Tibial artery (tissue), 4 donors: Measurements from ENCODE around the gene PHTF2.
A peak's percentile ranks its signal among the peaks of the same experiment; 100 is the strongest.

ENCODE experiments used
- DNase-seq, 2 donors: peaks; one replicate each; pipeline ENCODE4 v3.0.0-alpha.2; 2019
- H3K27ac ChIP-seq, 2 donors: fragments of 200-600 bp; sonication (generic) in 1 of 2; 1 replicate in 1 of 2; 2 replicates in 1 of 2; pipeline ENCODE4 v1.5.1; 2018 to 2019; ENCODE audit warnings: mild to moderate bottlenecking in 1 of 2
- H3K27me3 ChIP-seq, 2 donors: fragments of 200-600 bp; sonication (generic) in 1 of 2; one replicate each; pipeline versions ENCODE4 v1.5.1 to v1.6.0; 2016 to 2019
- H3K36me3 ChIP-seq, 3 donors: fragments of 200-600 bp; sonication (generic) in 2 of 3; one replicate each; pipeline ENCODE4 v1.5.1; 2016 to 2019; ENCODE audit warnings: mild to moderate bottlenecking in 2 of 3
- H3K4me1 ChIP-seq, 4 donors: fragments of 200-600 bp; sonication (generic) in 2 of 4; 1 replicate in 3 of 4; 2 replicates in 1 of 4; pipeline ENCODE4 v1.5.1; 2016 to 2019
- H3K4me3 ChIP-seq, 2 donors: fragments of 200-600 bp; sonication (generic) in 1 of 2; 1 replicate in 1 of 2; 2 replicates in 1 of 2; pipeline ENCODE4 v1.5.1; 2018 to 2019; ENCODE audit warnings: mild to moderate bottlenecking in 2 of 2
- H3K9me3 ChIP-seq, 3 donors: fragments of 200-600 bp; sonication (generic) in 1 of 3; one replicate each; pipeline ENCODE4 v1.5.1; 2016 to 2019
- CTCF ChIP-seq, 2 experiments: fragments of 200-600 bp in 1 of 2; fragments of 450-650 bp in 1 of 2; IDR thresholded peaks; one replicate each; pipeline ENCODE4 v1.5.1; 2017 to 2019; ENCODE audit warnings: antibody characterized with exemption in 2 of 2, mild to moderate bottlenecking in 1 of 2, moderate library complexity in 1 of 2
- intact Hi-C: fragments of 100-400 bp; cut with DNase I; formaldehyde crosslinking; loops from one replicate; pipeline ENCODE4 v1.15.0; 2023; ENCODE audit warnings: low total_unique reads

Gene PHTF2

DNA sequence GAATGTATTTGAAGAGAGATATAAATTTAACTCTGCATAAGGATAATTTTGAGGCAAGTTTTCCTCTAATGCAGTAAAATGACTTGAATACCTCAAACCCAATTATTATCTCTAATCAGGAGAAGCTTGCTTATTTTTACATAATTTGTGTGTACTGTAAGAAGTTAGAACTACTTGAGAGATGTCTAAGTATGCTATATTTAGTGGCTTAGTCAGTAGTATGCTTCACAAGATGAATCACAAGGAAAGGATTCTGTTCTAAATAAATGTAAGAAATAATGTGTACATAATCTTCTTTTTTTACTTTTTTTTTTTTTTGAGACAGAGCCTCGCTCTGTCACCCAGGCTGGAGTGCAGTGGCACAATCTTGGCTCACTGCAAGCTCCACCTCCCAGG is 13.7 kb downstream of the PHTF2 start:
- intact Hi-C loops, result no loop called here
- no peak for DNase-seq

DNA sequence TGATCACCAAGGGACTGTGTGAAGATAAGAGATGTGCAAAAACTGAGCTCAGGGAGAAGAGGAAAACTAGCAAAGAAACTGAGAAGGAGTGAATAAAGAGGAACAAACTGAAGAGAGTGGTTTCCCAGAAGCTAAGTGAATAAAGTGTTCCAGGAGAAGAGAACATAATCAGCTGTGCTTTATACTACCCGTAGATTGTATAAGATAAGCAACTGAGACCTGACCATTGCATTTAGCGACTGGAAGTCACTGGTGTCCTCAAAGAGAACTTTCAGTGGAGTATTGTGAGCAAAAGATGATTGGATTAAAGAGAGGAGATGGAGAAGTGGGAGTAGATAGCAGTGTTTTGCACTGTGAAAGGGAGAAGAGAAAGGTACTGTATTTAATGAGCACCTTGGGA is 14.6 kb downstream of the PHTF2 start:
- DNase-seq, result no peak
- no peak for TF ChIP-seq CTCF (IDR thresholded peaks at IDR 0.05)
- H3K27me3 ChIP-seq, result no peaks in the 10 kb centered on the region
- H3K4me1 ChIP-seq, result peaks cover 0 to 20% (median 0%) of the 10 kb centered on the region in 4 donors
- intact Hi-C loops, result no loop called here
- peaks cover 0 to 14% (median 0%) of the 10 kb centered on the region in 3 donors for H3K9me3 ChIP-seq
- no peak overlapping the region for H3K4me3 ChIP-seq
- H3K36me3 ChIP-seq, result peaks cover 8 to 12% (median 10%) of the 10 kb centered on the region in 3 donors
- no peak overlapping the region for H3K27ac ChIP-seq

More for the DNA sequence above, 13.7 kb downstream of the PHTF2 start:
- H3K36me3 ChIP-seq, result peaks cover 4 to 14% (median 10%) of the 10 kb centered on the region in 3 donors
- H3K4me3 ChIP-seq, result no peak overlapping the region
- peak overlapping the region in 1 of 2 donors; percentile 26 for H3K27ac ChIP-seq
- no peak for TF ChIP-seq CTCF (IDR thresholded peaks at IDR 0.05)
- peaks cover 0 to 20% (median 0%) of the 10 kb centered on the region in 4 donors for H3K4me1 ChIP-seq
- H3K9me3 ChIP-seq, result peaks cover 0 to 18% (median 0%) of the 10 kb centered on the region in 3 donors
- H3K27me3 ChIP-seq, result no peaks in the 10 kb centered on the region

GRCh38 chr7:77819021-77819420 is 20.4 kb downstream of the PHTF2 start:
- Histone ChIP-seq H3K4me3 (no peak overlapping the region), H3K27me3 (no peaks in the 10 kb centered on the region), H3K27ac (no peak overlapping the region), H3K9me3 (peaks cover 0 to 36% (median 18%) of the 10 kb centered on the region in 3 donors), H3K4me1 (peaks cover 0 to 6% (median 0%) of the 10 kb centered on the region in 4 donors), H3K36me3 (peaks cover 10 to 23% (median 19%) of the 10 kb centered on the region in 3 donors)
- DNase-seq, result no peak
- TF ChIP-seq CTCF (IDR thresholded peaks at IDR 0.05), result no peak
- intact Hi-C loops, result no loop called here

DNA sequence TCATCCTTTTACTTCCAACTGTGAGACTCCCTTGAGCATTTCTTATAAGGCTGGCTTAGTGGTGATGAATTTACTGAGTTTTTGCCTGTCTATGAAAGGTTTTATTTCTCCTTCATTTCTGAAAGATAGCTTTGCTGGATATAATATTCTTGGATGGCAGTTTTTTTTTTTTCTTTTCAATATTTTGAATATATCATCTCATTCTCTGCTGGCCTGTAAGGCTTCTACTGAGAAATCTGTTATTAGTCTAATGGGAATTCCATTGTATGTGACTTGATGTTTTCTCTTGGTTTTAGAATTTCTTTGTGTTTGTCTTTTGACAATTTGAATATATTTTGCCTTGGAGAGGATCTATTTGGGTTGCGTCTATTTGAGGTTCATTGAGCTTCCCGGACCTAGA is 22.4 kb downstream of the PHTF2 start:
- H3K27me3 ChIP-seq, result no peaks in the 10 kb centered on the region
- intact Hi-C loops, result no loop called here
- H3K36me3 ChIP-seq, result peaks cover 10 to 23% (median 19%) of the 10 kb centered on the region in 3 donors
- H3K9me3 ChIP-seq, result peaks cover 0 to 36% (median 22%) of the 10 kb centered on the region in 3 donors
- DNase-seq, result no peak
- H3K4me3 ChIP-seq, result no peak overlapping the region
- H3K4me1 ChIP-seq, result peaks cover 0 to 5% (median 0%) of the 10 kb centered on the region in 4 donors
- TF ChIP-seq CTCF (IDR thresholded peaks at IDR 0.05), result no peak
- no peak overlapping the region for H3K27ac ChIP-seq

DNA sequence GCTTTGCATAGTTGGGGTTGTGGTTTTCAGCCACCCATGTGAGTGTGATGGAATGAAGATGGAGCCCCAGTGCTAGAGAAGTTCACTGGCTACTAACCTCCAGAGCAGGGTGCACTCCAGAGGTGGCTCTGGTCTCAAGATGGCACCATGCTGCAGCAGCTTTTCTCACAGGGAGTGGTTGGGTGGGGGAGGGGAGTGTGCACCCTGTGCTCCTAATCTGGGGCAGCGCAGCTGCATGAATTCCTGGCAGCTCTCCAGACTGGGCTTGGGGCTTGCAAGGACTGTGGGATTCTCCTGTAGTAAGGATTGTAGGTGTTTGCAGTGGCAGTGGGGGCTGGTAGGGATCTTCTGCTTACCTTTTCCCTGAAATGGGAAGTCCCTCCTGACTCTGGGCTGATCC is 23.7 kb downstream of the PHTF2 start:
- no peak overlapping the region for H3K27ac ChIP-seq
- H3K9me3 ChIP-seq, result peaks cover 0 to 33% (median 29%) of the 10 kb centered on the region in 3 donors
- no peak for DNase-seq
- peaks cover 0 to 5% (median 0%) of the 10 kb centered on the region in 4 donors for H3K4me1 ChIP-seq
- peaks cover 0 to 19% (median 10%) of the 10 kb centered on the region in 3 donors for H3K36me3 ChIP-seq
- intact Hi-C loops, result no loop called here
- H3K27me3 ChIP-seq, result no peaks in the 10 kb centered on the region
- no peak overlapping the region for H3K4me3 ChIP-seq
- TF ChIP-seq CTCF (IDR thresholded peaks at IDR 0.05), result no peak

DNA sequence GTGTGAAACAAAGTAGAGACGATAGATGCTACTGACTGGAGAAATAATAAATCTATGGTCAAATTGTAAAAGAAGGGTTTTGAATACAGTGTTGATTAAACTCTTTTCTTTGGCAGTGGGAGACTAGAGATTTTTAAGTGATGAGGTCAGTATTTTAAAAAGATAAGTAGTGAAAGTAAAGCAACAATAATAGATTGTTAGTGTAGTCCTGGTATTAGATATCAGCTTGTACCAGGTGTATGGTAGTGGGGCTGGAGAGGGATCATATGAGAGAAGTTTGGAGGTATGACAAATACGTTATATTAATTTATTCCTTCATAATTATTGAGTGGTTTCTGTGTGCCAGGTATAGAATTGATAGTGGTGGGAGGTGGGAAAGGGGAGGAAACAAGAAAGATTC is 25.2 kb downstream of the PHTF2 start:
- peaks cover 0 to 5% (median 0%) of the 10 kb centered on the region in 4 donors for H3K4me1 ChIP-seq
- H3K9me3 ChIP-seq, result peaks cover 0 to 29% (median 28%) of the 10 kb centered on the region in 3 donors
- H3K36me3 ChIP-seq, result peaks cover 0 to 15% (median 8%) of the 10 kb centered on the region in 3 donors
- no peak for TF ChIP-seq CTCF (IDR thresholded peaks at IDR 0.05)
- intact Hi-C loops, result no loop called here
- DNase-seq, result no peak
- no peak overlapping the region for H3K4me3 ChIP-seq
- H3K27me3 ChIP-seq, result no peaks in the 10 kb centered on the region
- H3K27ac ChIP-seq, result no peak overlapping the region
